Testis (tissue), 3 donors: ENCODE data around the gene FAM25A. TPM values are rescaled to one million over a fixed set of nuclear protein-coding genes. Genes with fewer than 3 reads are reported as not detected.
"Not testable (repeated sequence)": the region's sequence is repeated elsewhere in the genome, so short reads cannot be mapped to it uniquely, and the experiment has no call there.

ENCODE experiments used
- DNase-seq: peaks from one replicate; pipeline ENCODE4 v3.0.0-alpha.2; 2019
- H3K27ac ChIP-seq, 2 donors: fragments of 200-600 bp; sonication (generic); one replicate each; pipeline ENCODE4 v1.5.1; 2019
- H3K27me3 ChIP-seq: fragments of 200-600 bp; sonication (generic); one replicate; pipeline ENCODE4 v1.5.1; 2019
- H3K36me3 ChIP-seq: fragments of 200-600 bp; sonication (generic); one replicate; pipeline ENCODE4 v1.5.1; 2017; ENCODE audit warnings: low read depth; ENCODE audit errors: missing control alignments
- H3K4me1 ChIP-seq: fragments of 200-600 bp; sonication (generic); one replicate; pipeline ENCODE4 v1.5.1; 2019
- H3K4me3 ChIP-seq, 2 donors: fragments of 200-600 bp; sonication (generic); one replicate each; pipeline ENCODE4 v1.5.1; 2017 to 2019
- H3K9me3 ChIP-seq: fragments of 200-600 bp; sonication (generic); one replicate; pipeline ENCODE4 v1.5.1; 2017
- POLR2A ChIP-seq: fragments of 450-650 bp; IDR thresholded peaks from one replicate; pipeline ENCODE4 v1.6.1; 2017; ENCODE audit warnings: antibody characterized with exemption, mild to moderate bottlenecking, moderate library complexity
- WGBS, 2 donors: methylation state at CpG; one replicate each; pipeline ENCODE4 v1.1.5; 2018; 5-methylcytosine and 5-hydroxymethylcytosine counted together
- intact Hi-C: fragments of 100-400 bp; cut with DNase I; formaldehyde crosslinking; loops from one replicate; pipeline ENCODE4 v1.15.1; 2023; ENCODE audit warnings: low total_unique reads
- polyA plus RNA-seq: library from polyadenylated mRNA; stranded (reverse); fragments of 350-450 nt; fragmentation: Illumina TruSeq; extraction: RNeasy Lipid Tissue Mini Kit (QIAGEN cat#74804); gene quantifications from one replicate; pipeline ENCODE4 v1.2.3, GENCODE V29; 2014; ENCODE audit warnings: low read depth, low replicate concordance; ENCODE audit not compliant: insufficient read depth
- total RNA-seq, 2 donors: library from RNA; depleted of rRNA; stranded (reverse); fragments of >200 nt; gene quantifications; one replicate each; pipeline ENCODE4 v1.2.3, GENCODE V29; 2016
- TF ChIP-seq, protein P1 (sequence below), 3 experiments: fragments of 450-650 bp in 2 of 3; fragments of 200-600 bp in 1 of 3; sonication (generic) in 1 of 3; IDR thresholded peaks; one replicate each; pipeline ENCODE4 v1.5.1; 2016 to 2019; ENCODE audit warnings: antibody characterized with exemption in 3 of 3, mild to moderate bottlenecking in 2 of 3, moderate library complexity in 1 of 3

The FAM25A gene
- total and polyA plus RNA-seq, 3 donors from 2014 or later, result not detected

DNA sequence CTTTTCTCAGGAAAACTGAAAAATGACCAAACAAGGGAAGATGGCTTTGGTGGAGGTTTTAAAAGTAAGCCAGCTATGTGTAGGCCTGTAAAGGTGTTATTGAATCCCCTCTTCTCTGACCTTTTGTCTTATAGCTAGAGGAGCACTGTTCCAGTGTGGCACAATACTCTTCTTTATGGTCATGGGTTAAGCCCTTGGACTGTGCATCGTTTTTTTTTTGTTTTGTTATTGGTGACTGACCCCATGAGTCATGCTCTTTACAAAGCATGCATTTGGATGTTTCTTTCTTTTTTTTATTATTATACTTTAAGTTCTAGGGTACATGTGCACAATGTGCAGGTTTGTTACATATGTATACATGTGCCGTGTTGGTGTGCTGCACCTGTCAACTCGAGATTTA, 19.6 kb upstream of the FAM25A start:
- intact Hi-C loops, result no loop called here
- no peak overlapping the region for H3K27ac ChIP-seq
- H3K36me3 ChIP-seq, result no peaks in the 10 kb centered on the region

DNA sequence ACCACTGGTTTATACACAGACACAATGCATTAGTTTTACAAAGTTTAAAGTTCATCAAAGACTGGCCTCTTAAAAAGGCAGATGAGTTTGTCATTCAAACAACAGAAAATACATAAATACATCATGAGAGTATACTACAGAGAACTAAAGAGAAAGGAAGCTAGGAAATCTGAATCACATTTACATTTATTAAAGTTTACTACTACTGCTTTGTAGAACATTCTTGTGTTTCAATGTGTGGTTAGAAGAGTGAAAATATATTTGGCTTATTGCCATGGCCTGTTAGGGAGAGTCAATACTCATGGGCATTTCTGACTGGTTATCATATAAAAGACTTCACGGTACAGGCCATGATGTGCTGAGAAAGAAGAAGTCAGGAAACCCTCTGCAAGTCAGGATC, 13.0 kb upstream of the FAM25A start:
- H3K27ac ChIP-seq, DNase-seq, H3K4me3 ChIP-seq, H3K4me1 ChIP-seq, intact Hi-C loops, H3K27me3 ChIP-seq, H3K9me3 ChIP-seq, H3K36me3 ChIP-seq: not testable (repeated sequence)
- 33 to 67% methylated on average over 1 of the region's 1 CpG for WGBS, 2 donors

More for the DNA sequence above, 19.6 kb upstream of the FAM25A start:
- no peaks in the 10 kb centered on the region for H3K27me3 ChIP-seq
- 72 to 82% methylated on average over 3 of the region's 3 CpGs for WGBS, 2 donors
- H3K9me3 ChIP-seq, result no peaks in the 10 kb centered on the region
- TF ChIP-seq POLR2A, result no peak
- TF ChIP-seq, protein P1, sequence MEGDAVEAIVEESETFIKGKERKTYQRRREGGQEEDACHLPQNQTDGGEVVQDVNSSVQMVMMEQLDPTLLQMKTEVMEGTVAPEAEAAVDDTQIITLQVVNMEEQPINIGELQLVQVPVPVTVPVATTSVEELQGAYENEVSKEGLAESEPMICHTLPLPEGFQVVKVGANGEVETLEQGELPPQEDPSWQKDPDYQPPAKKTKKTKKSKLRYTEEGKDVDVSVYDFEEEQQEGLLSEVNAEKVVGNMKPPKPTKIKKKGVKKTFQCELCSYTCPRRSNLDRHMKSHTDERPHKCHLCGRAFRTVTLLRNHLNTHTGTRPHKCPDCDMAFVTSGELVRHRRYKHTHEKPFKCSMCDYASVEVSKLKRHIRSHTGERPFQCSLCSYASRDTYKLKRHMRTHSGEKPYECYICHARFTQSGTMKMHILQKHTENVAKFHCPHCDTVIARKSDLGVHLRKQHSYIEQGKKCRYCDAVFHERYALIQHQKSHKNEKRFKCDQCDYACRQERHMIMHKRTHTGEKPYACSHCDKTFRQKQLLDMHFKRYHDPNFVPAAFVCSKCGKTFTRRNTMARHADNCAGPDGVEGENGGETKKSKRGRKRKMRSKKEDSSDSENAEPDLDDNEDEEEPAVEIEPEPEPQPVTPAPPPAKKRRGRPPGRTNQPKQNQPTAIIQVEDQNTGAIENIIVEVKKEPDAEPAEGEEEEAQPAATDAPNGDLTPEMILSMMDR (IDR thresholded peaks at IDR 0.05), result no peak
- DNase-seq, result no peak
- H3K4me1 ChIP-seq, result no peaks in the 10 kb centered on the region
- no peak overlapping the region for H3K4me3 ChIP-seq

DNA sequence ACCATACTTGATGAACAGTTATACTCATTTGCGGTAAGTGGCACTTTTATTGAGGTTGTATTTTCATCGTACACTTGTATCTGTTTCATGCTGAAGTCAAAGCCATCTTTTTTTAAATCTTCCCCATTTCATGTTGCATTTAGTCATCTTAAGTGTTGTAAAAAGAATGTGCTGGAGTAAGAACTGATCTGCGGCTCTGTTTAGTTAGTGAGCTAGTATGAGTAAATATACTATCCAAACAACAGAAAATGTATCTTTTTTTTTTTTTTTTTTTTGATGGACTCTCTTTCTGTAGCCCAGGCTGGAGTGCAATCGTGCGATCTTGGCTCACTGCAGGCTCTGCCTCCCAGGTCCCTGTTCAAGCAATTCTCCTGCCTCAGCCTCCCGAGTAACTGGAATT, 12.4 kb upstream of the FAM25A start:
- H3K9me3 ChIP-seq, H3K27ac ChIP-seq, DNase-seq, H3K4me1 ChIP-seq, intact Hi-C loops, H3K4me3 ChIP-seq, H3K36me3 ChIP-seq, H3K27me3 ChIP-seq: not testable (repeated sequence)
- 95% methylated on average over 6 of the region's 6 CpGs for WGBS, 2 donors

DNA sequence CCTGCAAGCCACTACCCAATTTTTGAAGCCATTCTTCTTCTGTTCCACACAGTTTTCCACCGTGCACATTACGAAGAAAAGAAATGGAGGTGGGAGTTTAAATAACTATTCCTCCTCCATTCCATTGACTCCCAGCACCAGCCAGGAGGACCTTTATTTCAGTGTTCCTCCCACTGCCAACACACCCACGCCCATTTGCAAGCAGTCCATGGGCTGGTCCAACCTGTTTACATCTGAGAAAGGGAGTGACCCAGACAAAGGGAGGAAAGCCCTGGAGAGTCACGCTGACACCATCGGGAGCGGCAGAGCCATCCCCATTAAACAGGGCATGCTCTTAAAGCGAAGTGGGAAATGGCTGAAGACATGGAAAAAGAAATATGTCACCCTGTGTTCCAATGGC, 11.8 kb upstream of the FAM25A start:
- H3K27me3 ChIP-seq, DNase-seq, H3K4me3 ChIP-seq, H3K27ac ChIP-seq, H3K4me1 ChIP-seq, H3K36me3 ChIP-seq, intact Hi-C loops, H3K9me3 ChIP-seq: not testable (repeated sequence)
- WGBS, 2 donors, result 93% methylated on average over 7 of the region's 7 CpGs

DNA sequence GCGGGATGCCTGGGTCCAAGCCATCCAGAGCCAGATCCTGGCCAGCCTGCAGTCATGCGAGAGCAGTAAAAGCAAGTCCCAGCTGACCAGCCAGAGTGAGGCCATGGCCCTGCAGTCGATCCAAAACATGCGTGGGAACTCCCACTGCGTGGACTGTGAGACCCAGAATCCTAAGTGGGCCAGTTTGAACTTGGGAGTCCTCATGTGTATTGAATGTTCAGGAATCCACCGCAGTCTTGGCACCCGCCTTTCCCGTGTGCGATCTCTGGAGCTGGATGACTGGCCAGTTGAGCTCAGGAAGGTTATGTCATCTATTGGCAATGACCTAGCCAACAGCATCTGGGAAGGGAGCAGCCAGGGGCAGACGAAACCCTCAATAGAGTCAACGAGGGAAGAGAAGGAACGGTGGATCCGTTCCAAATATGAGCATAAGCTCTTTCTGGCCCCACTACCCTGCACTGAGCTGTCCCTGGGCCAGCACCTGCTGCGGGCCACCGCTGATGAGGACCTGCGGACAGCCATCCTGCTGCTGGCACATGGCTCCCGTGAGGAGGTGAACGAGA, 10.9 kb upstream of the FAM25A start:
- DNase-seq, H3K27ac ChIP-seq, H3K36me3 ChIP-seq, intact Hi-C loops, H3K9me3 ChIP-seq, H3K27me3 ChIP-seq, H3K4me1 ChIP-seq, H3K4me3 ChIP-seq: not testable (repeated sequence)
- WGBS, 2 donors, result 89 to 95% methylated on average over 12 to 16 of the region's 18 CpGs

DNA sequence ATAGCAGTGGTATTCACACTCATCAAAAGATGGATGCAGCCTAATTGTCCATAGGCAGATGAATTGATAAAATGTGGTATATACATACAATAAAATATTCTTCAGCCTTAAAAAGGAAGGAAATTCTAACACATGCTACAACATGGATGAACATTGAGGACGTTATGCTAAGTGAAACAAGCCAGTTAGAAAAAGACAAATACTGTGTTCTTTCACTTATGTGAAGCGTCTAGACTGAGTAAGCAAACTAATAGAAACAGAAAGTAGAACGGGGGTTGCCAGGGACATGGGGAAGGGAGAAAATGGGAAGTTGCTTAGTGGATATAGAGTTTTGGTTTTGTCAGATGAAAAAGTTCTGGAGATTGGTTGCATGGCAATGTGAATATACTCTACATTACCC, 6.6 kb upstream of the FAM25A start:
- H3K27ac ChIP-seq, H3K27me3 ChIP-seq, H3K36me3 ChIP-seq, H3K4me1 ChIP-seq, H3K4me3 ChIP-seq, DNase-seq, intact Hi-C loops, H3K9me3 ChIP-seq: not testable (repeated sequence)
- WGBS, 2 donors, result 49 to 60% methylated on average over 3 of the region's 3 CpGs

DNA sequence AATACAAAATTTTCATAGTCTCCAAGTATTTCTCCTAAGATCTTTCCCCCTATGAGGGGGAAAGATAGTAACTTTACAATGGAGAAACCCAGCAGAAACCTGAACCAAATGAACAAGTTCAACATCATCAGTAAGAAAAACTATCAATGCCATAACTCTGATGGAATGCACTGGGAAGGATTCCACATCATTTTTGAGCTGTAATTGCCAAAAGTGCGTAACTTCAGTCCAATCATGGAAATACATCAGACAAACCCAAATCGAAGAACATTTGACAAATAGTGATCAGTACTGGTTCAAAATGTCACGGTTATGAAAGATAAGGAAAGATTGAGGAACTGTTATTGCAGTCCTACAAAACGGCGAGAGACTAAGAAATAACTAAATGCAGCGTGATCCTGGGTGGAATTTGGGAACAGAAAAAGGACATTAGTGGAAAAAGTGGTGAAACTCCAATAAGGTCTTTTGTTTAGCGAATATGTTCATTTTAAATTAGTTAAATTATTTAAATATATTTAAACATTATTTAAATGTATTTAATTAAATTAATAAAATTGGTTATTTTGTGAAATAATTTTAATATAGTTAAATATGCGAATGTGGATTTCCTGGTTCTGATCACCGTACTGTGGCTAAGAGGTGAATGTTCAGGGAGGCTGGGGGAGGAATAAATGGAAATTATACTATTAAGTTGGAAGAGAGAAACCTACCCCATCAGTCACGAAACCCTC, 4.9 kb upstream of the FAM25A start:
- 82 to 84% methylated on average over 10 of the region's 10 CpGs for WGBS, 2 donors
- H3K27me3 ChIP-seq, intact Hi-C loops, H3K4me1 ChIP-seq, H3K27ac ChIP-seq, H3K36me3 ChIP-seq, H3K9me3 ChIP-seq, DNase-seq, H3K4me3 ChIP-seq: not testable (repeated sequence)

DNA sequence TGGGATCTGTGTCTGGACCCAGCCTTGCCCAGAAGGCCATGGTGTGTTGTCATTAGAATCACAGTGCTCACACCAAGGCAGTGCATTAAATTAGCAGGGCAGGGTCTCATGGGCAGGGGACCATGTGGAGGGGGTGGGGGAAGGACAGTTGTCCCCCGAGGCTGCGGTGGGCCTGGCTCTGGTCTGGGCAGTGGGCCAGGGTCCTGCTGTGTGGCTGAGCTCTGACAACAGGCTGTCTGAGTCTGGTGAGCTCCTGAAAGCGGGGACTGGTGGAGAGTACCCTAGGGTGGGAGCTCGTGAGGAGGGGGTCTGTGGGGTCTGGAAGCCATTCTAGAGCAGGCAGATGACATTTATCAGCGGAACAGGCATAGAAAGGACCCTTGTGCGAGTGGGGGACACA, 2.0 kb upstream of the FAM25A start:
- H3K9me3 ChIP-seq, H3K27me3 ChIP-seq, H3K27ac ChIP-seq, DNase-seq, H3K4me1 ChIP-seq, H3K4me3 ChIP-seq, H3K36me3 ChIP-seq, intact Hi-C loops: not testable (repeated sequence)
- 91 to 93% methylated on average over 3 to 6 of the region's 6 CpGs for WGBS, 2 donors

DNA sequence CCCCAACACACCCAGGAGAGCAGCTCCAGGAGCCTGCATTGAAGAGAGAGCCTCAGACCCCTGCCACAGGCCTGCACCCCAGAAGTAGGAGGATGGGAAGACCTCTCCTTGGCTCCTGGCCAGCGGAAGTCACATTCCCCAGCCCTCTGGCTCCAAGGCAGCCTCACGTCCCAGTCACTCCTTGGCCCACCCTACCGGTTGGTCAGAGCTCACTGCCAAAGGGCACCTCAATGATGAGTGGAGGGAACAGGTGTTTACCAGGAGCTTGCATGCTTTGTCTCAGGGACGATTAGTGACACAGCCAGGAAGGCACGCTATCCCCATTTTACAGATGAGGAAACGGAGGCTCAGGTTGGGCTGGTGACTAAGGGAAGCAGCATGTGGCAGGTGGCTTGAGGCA, 1.0 kb upstream of the FAM25A start:
- 85 to 89% methylated on average over 5 to 6 of the region's 6 CpGs for WGBS, 2 donors
- H3K9me3 ChIP-seq, H3K4me3 ChIP-seq, H3K27ac ChIP-seq, intact Hi-C loops, DNase-seq, H3K36me3 ChIP-seq, H3K27me3 ChIP-seq, H3K4me1 ChIP-seq: not testable (repeated sequence)

DNA sequence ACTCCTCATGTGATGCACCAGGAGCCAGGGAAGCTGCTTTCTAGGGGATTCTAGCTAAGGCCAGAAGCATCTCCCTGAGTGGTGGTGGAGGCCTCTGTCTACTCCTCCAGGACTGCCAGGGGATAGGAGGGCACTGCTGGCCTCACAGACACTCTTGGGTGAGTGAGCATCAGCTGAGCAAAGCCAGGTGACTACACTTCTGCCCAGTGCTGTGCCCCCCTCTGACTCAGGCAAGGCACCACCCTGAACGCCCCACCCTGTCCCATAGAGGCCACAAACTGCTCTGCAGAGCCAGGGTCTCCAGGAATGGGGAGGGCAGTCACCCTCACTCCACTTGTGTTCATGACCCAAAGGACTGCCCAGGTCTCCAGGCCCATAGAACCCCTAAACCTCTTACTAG, 590 bp upstream of the FAM25A start:
- WGBS, 2 donors, result 100% methylated on average over 1 of the region's 1 CpG
- H3K4me3 ChIP-seq, DNase-seq, intact Hi-C loops, H3K27me3 ChIP-seq, H3K27ac ChIP-seq, H3K4me1 ChIP-seq, H3K36me3 ChIP-seq, H3K9me3 ChIP-seq: not testable (repeated sequence)

DNA sequence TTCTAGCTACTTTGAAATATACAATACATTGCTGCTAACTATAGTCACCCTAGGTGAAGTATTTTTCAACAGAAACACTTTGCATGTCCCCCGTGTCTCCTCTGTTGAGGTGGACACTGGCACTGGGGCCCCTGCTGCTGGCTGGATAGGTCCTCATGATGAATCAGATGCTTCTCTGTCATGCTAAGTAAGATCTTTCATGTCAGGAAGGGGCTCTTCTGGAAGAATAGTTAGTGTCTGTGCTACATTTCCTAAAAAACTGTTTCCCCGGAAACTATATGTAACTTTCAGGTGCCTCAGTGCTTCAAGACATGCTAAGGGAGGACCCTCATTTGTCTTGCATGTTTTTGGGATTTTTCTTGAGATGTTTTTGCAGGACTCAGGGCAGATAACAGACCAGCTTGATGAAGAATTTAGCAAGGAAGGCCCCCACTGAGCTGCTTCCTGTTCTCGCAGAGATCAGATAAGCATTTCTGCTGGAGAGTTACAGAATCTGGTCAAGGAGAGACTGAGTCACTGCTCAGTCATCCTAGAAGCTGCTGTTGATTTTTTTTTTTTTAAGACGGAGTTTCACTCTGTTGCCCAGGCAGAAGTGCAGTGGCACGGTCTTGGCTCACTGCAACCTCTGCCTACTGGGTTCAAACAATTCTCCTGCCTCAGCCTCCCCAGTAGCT, 5.3 kb downstream of the FAM25A start:
- H3K4me3 ChIP-seq, DNase-seq, H3K36me3 ChIP-seq, H3K9me3 ChIP-seq, H3K27ac ChIP-seq, H3K4me1 ChIP-seq, intact Hi-C loops, H3K27me3 ChIP-seq: not testable (repeated sequence)
- WGBS, 2 donors, result 61 to 71% methylated on average over 5 of the region's 5 CpGs
